GM12878 (cell line): ENCODE data around the gene CAPN2. TPM values are rescaled to one million over a fixed set of nuclear protein-coding genes. Genes with fewer than 3 reads are reported as not detected.

Experiments used
- ATAC-seq: fragments of 200-7000 bp; cut with Tn5 transposase; 3 replicates; pipeline ENCODE4 v1.9.1; 2020; ENCODE audit warnings: mild to moderate bottlenecking, moderate library complexity
- BruUV-seq: library from RNA; stranded (reverse); fragments of 400-500 nt; replicated peaks from 2 replicates; lab custom pipeline; 2021; lab: Mats Ljungman, UMichigan
- CTCF ChIA-PET: fragments of 300-600 bp; sonication (Branson Sonifier 250); formaldehyde crosslinking; extraction: SDS; loops from one replicate; lab custom pipeline; 2021; ENCODE audit warnings: inconsistent platforms; lab: Yijun Ruan, JAX
- POLR2A ChIA-PET: fragments of 350-600 bp; formaldehyde crosslinking; extraction: SDS; loops from one replicate; lab custom pipeline; 2021; ENCODE audit warnings: inconsistent platforms; lab: Charles Lee
- RAD21 ChIA-PET: fragments of 300-600 bp; sonication (Branson Sonifier 250); formaldehyde crosslinking; loops from one replicate; lab custom pipeline; 2023; ENCODE audit warnings: antibody characterized with exemption; ENCODE audit not compliant: unreplicated experiment; lab: Charles Lee
- SMC1A ChIA-PET: fragments of 300-600 bp; sonication (Branson Sonifier 250); formaldehyde crosslinking; loops from one replicate; lab custom pipeline; 2023; ENCODE audit not compliant: unreplicated experiment, uncharacterized antibody; lab: Charles Lee
- DNase-seq: peaks from one replicate; pipeline ENCODE4 v3.0.0-alpha.2; 2011; ENCODE audit warnings: low read depth, low spot score
- FAIRE-seq: peaks from 3 replicates; lab custom pipeline; 2011; peaks lifted over from hg19 to GRCh38; lab: Jason Lieb, UNC
- H2AFZ ChIP-seq: 2 replicates; pipeline ENCODE4 v1.6.0; 2011; ENCODE audit warnings: low read depth, low read length, control low read depth; ENCODE audit not compliant: control insufficient read depth
- H3K27ac ChIP-seq: 2 replicates; pipeline ENCODE4 v1.5.1; 2011; ENCODE audit warnings: control low read depth; ENCODE audit not compliant: control insufficient read depth, insufficient read depth
- H3K27me3 ChIP-seq, 2 experiments: replicated peaks in 1 of 2; 2 replicates each; pipeline versions ENCODE4 v1.6.0 to v1.6.1; 2011; ENCODE audit warnings: low read length in 1 of 2; ENCODE audit not compliant: control insufficient read depth in 2 of 2, insufficient read depth in 2 of 2
- H3K36me3 ChIP-seq, 2 experiments: 2 replicates each; pipeline ENCODE4 v1.5.1; 2011; ENCODE audit warnings: low read length in 1 of 2; ENCODE audit not compliant: control insufficient read depth in 2 of 2, insufficient read depth in 2 of 2
- H3K4me1 ChIP-seq: 2 replicates; pipeline ENCODE4 v1.6.1; 2011; ENCODE audit warnings: mild to moderate bottlenecking, low read length, moderate library complexity, mixed read lengths; ENCODE audit not compliant: control insufficient read depth, insufficient read depth
- H3K4me2 ChIP-seq: 2 replicates; pipeline ENCODE4 v1.6.0; 2011; ENCODE audit warnings: control low read depth; ENCODE audit not compliant: control insufficient read depth, insufficient read depth
- H3K4me3 ChIP-seq: fragments of 200-600 bp; sonication (generic); 2 replicates; pipeline ENCODE4 v1.5.1; 2016
- H3K79me2 ChIP-seq: 2 replicates; pipeline ENCODE4 v1.6.0; 2011; ENCODE audit warnings: low read length; ENCODE audit not compliant: control insufficient read depth, insufficient read depth
- H3K9ac ChIP-seq: 2 replicates; pipeline ENCODE4 v1.8.0; 2011; ENCODE audit warnings: low read length, control low read depth, mixed read lengths; ENCODE audit not compliant: control insufficient read depth, insufficient read depth
- H3K9me3 ChIP-seq: replicated peaks from 3 replicates; pipeline ENCODE4 v1.5.1; 2011; ENCODE audit warnings: mild to moderate bottlenecking, low read length; ENCODE audit not compliant: control insufficient read depth, insufficient read depth
- H4K20me1 ChIP-seq: 2 replicates; pipeline ENCODE4 v1.6.0; 2011; ENCODE audit not compliant: control insufficient read depth, insufficient read depth
- ASH2L ChIP-seq: fragments of 300-600, 200-600 bp; sonication (generic); IDR thresholded peaks from 2 replicates; pipeline ENCODE4 v1.6.1; 2017; ENCODE audit warnings: low read depth, mild to moderate bottlenecking, borderline replicate concordance
- CBFB ChIP-seq: IDR thresholded peaks from 2 replicates; pipeline ENCODE4 v1.6.1; 2016; ENCODE audit warnings: antibody characterized with exemption, low read depth
- CBX3 ChIP-seq: fragments of 200-600 bp; sonication (generic); IDR thresholded peaks from 2 replicates; pipeline ENCODE4 v1.6.1; 2016; ENCODE audit warnings: low read depth, borderline replicate concordance
- FOS ChIP-seq: IDR thresholded peaks from 3 replicates; pipeline ENCODE4 v1.6.1; 2011; ENCODE audit warnings: borderline replicate concordance; ENCODE audit not compliant: insufficient read length; ENCODE audit errors: extremely low read depth
- JUNB ChIP-seq: IDR thresholded peaks from 2 replicates; pipeline ENCODE4 v1.6.1; 2016; ENCODE audit warnings: antibody characterized with exemption, mild to moderate bottlenecking
- MEF2A ChIP-seq: IDR thresholded peaks from 2 replicates; pipeline ENCODE4 v1.6.1; 2011; ENCODE audit warnings: low read depth, mild to moderate bottlenecking, low read length, moderate library complexity; ENCODE audit not compliant: insufficient read depth
- TCF3 ChIP-seq: IDR thresholded peaks from 2 replicates; pipeline ENCODE4 v1.6.1; 2012; ENCODE audit warnings: low read depth, mild to moderate bottlenecking, low read length, borderline replicate concordance; ENCODE audit not compliant: insufficient read depth
- ZNF622 ChIP-seq: fragments of 450-650 bp; IDR thresholded peaks from 2 replicates; pipeline ENCODE4 v1.6.1; 2017; ENCODE audit warnings: mild to moderate bottlenecking, inconsistent platforms
- in situ Hi-C: fragments of 300-500 bp; cut with MboI; formaldehyde crosslinking; loops from 9 replicates; pipeline ENCODE4 v1.14.3; 2018; ENCODE audit warnings: mixed read lengths
- intact Hi-C: fragments of 100-400 bp; cut with micrococcal nuclease; formaldehyde crosslinking; loops from one replicate; pipeline ENCODE4 v1.14.2; 2022; ENCODE audit not compliant: unreplicated experiment
- polyA plus RNA-seq, 11 experiments: library from polyadenylated mRNA; depleted of rRNA in 4 of 11; unstranded in 6 of 11; stranded (reverse) in 5 of 11; fragments of >200 nt; fragmentation: Nextera tagmentation in 4 of 11; fragmentation: Illumina TruSeq in 1 of 11; extraction: Ambion mirVana in 4 of 11; extraction: Trizol in 1 of 11; gene quantifications; 1 replicate in 1 of 11; 2 replicates in 10 of 11; pipeline versions ENCODE4 v1.2.1 to v1.2.3, GENCODE V29; 2011 to 2016; ENCODE audit warnings: inconsistent platforms in 2 of 11, missing spikeins in 2 of 11, low read depth in 1 of 11
- total RNA-seq, 4 experiments: library from RNA; depleted of rRNA in 3 of 4; stranded (reverse); fragments of >200 nt in 3 of 4; fragmentation: Illumina TruSeq in 1 of 4; extraction: Trizol in 1 of 4; gene quantifications; 2 replicates each; pipeline versions ENCODE4 v1.2.1 to v1.2.3, GENCODE V29; 2013 to 2021

Gene CAPN2
- total and polyA plus RNA-seq, 10 of the 15 experiments (the other 5 are each of a cell fraction or from before 2014, with no cell fraction given), result 6.0 to 21.4 (median 16.6) TPM

- H3K27me3 ChIP-seq, result no peaks in the 10 kb centered on the region
- intact Hi-C loops, result no loop called here
- BruUV-seq, result no TSS peak
- no peaks in the 10 kb centered on the region for H3K79me2 ChIP-seq
- no peaks in the 10 kb centered on the region for H4K20me1 ChIP-seq
- no peaks in the 10 kb centered on the region for H3K4me1 ChIP-seq
- ChIA-PET RAD21 (no interaction called here), SMC1A (interaction anchor here (1.6 kb wide), 1 partner anchor 10 kb away, joined by 4 read pairs; no protein-coding TSS in a partner anchor), CTCF (no interaction called here)
- no peak for ATAC-seq
- H3K4me3 ChIP-seq, result no peak overlapping the region
- no peak overlapping the region for H3K4me2 ChIP-seq
- no peak overlapping the region for H3K27ac ChIP-seq
- TF ChIP-seq JUNB (no peak), CBX3 (no peak), FOS (no peak), ZNF622 (no peak), TCF3 (no peak), CBFB (no peak), MEF2A (no peak), ASH2L (no peak)
- TF ChIP-seq, all 136 proteins: peak for 0
- H3K36me3 ChIP-seq, result peaks cover 0 to 2% of the 10 kb centered on the region in 2 experiments; a peak in 1 of 4 replicates
- no peak overlapping the region for H2AFZ ChIP-seq
- FAIRE-seq, result no peak
- POLR2A ChIA-PET, result no interaction called here
- no peaks in the 10 kb centered on the region for H3K9me3 ChIP-seq
- in situ Hi-C loops, result loop anchor here (25.0 kb wide), 1 partner anchor 524 kb away; the partner anchor contains the start of gene NVL
- H3K9ac ChIP-seq, result no peak overlapping the region
- no peak for DNase-seq
Observed at GRCh38 chr1:223813645-223814044, 101.3 kb downstream of the CAPN2 start.
